ENCODE data around the gene HVCN1.

The HVCN1 gene

GRCh38 chr12:110676171-110676570 is 12.7 kb downstream of the HVCN1 start:
- in situ Hi-C loops (cut with HindIII; ENCODE audit: low sequenced_read_pairs) = no loop called here
- no peak for DNase-seq (ENCODE audit: low read depth)
- TF ChIP-seq CTCF (IDR thresholded peaks at IDR 0.05; ENCODE audit: low read depth, low read length, missing control alignments) = no peak
- no peak overlapping the region for H3K4me3 ChIP-seq (ENCODE audit: low read depth, low read length)

DNA sequence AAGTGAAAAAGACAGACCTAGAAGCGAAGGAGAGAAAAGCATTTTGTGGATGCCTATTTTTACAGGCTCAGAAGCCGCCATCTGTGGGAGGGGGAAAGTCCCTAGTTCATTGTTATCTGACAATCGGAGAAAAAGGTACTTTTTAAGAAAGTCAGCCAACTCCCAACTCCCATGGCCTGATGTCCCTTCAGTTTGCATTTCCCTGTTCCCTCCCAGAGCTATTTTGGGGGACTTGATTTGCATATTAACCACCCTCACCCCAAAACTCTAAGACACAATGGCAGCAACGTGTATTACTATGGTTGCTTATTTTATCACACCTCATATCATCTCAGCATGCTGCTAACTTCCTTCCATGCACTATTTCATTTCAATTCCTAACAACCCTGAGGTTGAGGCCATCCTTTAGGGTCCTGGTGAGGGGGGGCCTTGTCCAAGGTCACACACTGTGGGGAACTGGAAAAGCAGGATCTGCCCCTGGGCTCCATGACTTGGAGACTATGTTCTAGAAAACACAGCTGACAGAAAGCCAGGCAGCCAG is 18.7 kb downstream of the HVCN1 start:
- no peak for TF ChIP-seq CTCF (IDR thresholded peaks at IDR 0.05; ENCODE audit: low read depth, low read length, missing control alignments)
- H3K4me3 ChIP-seq (ENCODE audit: low read depth, low read length) = no peak overlapping the region
- DNase-seq (ENCODE audit: low read depth) = no peak
- in situ Hi-C loops (cut with HindIII; ENCODE audit: low sequenced_read_pairs) = no loop called here

- in situ Hi-C loops (cut with HindIII; ENCODE audit: low sequenced_read_pairs) = no loop called here
- no peak for TF ChIP-seq CTCF (IDR thresholded peaks at IDR 0.05; ENCODE audit: low read depth, low read length, missing control alignments)
- no peak overlapping the region for H3K4me3 ChIP-seq (ENCODE audit: low read depth, low read length)
- DNase-seq (ENCODE audit: low read depth) = no peak
Observed at GRCh38 chr12:110669193-110669502, 19.8 kb downstream of the HVCN1 start.

DNA sequence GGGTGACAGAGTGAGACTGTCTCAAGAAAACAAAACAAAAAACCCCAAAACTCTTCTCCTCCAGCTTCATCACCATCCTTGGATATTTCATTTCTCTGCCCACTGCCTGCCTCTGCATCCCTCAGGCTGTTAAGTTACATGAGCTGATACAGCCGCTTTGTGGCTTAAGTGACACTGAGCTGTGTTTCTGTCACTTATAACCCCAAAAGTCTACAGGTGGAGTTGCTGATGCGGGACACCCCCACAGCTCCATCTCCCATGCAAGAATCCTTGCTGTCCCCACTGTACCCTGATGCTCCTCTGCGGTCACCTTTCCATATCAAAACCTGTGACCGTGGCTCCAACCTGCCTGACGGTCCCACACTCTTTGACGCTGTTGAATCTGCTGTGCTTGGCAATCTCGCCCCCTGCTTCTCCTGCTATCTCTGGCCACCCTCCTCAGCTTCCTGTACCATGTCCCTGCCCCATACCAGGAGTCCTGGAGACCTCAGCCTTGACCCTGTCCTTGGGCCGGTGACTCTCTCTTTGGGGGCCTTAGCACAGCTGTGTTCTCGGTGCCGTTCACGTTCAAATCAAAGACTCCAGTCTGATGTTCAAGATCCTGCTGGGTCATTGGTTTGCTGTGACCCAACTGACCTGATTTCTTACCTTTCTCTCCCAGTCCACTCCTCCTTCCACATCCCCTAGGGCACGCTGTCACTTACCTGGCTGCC is 20.3 kb downstream of the HVCN1 start:
- in situ Hi-C loops (cut with HindIII; ENCODE audit: low sequenced_read_pairs) = no loop called here
- TF ChIP-seq CTCF (IDR thresholded peaks at IDR 0.05; ENCODE audit: low read depth, low read length, missing control alignments) = no peak

DNA sequence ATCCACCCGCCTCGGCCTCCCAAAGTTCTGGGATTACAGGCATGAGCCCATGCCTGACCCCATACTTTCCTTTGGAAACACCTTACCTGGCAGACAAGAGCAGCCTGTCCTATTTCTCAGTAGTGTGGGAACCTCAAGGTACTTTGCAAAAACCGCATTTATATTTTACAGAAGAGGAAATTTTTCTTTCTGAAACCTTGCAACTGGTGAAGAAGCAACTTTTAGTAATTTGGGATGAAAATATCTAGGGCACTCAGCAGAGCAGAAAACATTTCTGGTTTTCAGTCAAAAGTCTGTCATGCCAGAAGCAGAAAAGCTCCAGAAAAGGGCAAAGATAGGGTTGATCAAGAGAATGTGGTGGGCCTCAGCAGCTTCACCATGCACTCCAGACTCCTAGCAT is 21.2 kb downstream of the HVCN1 start:
- in situ Hi-C loops (cut with HindIII; ENCODE audit: low sequenced_read_pairs) = no loop called here
- H3K4me3 ChIP-seq (ENCODE audit: low read depth, low read length) = no peak overlapping the region
- TF ChIP-seq CTCF (IDR thresholded peaks at IDR 0.05; ENCODE audit: low read depth, low read length, missing control alignments) = no peak
- no peak for DNase-seq (ENCODE audit: low read depth)

More for the DNA sequence above, 20.3 kb downstream of the HVCN1 start:
- no peak overlapping the region for H3K4me3 ChIP-seq (ENCODE audit: low read depth, low read length)
- DNase-seq (ENCODE audit: low read depth) = no peak

DNA sequence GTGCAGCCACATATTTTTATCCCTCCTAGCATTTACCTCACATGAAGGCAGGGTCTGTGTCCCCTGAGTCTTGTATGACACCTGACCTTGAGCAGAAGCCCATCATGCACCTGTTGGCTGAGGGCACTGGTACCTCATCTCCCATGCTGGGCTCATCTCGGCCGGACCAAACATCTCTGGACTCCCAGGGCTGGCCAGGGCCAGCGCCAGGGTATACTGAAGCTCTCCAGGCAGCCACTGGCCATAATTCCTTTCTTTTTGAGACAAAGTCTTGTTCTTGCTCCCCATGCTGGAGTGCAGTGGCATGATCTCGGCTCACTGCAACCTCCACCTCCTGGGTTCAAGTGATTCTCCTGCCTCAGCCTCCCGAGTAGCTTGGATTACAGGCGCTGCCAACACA is 22.0 kb downstream of the HVCN1 start:
- in situ Hi-C loops (cut with HindIII; ENCODE audit: low sequenced_read_pairs) = no loop called here
- TF ChIP-seq CTCF (IDR thresholded peaks at IDR 0.05; ENCODE audit: low read depth, low read length, missing control alignments) = no peak
- H3K4me3 ChIP-seq (ENCODE audit: low read depth, low read length) = no peak overlapping the region
- no peak for DNase-seq (ENCODE audit: low read depth)

Measured in astrocyte of the cerebellum (primary cell).